Measurements from ENCODE around the gene PEX11A.

The PEX11A gene

DNA sequence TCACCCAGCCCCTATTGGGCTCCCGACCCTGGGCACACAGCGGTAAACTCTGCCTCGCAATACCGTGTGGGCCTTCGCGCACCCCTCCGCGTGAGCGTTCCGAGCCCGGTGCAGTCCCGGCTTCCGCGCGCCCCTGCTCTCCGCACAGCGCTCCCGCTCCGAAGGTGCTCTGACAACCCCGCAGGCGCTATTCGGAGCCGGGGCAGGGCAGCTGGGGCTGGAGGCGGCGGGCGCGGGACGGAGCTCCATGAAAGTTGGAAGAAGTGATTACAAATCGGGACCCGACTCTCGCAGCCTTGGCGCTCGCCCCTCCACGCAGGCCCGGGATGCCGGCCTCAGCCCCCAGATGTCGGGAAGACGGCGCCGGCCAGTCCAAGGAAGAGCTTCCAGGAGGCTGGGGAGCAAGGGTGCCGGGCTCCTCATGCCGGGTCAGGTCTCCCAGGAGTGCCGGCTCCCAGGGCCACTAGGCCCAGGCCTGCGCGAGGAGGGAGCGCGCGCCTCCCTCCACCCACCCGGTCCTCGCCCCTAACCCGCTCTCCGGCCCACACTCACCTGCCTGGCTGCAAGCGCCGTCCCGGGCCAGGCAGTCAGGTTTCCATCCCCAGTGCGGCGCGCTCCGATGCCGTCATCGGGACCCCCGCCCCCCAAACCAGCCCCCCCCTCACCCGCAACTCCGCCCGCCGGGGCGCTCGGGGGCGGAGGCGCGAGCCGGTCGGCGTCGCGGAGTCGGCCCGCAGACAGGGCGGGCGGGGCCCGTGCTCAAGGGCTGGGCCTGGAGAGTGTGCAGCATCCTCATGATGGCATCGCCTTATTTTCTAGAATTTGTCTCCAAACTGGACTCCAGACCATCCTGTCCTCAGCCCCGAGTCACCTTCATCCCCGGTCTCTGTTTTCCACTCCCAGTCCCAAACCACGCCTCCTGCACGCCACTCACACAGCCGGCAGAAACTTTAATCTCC lies 35.4 kb downstream of the PEX11A start, which contains the start of gene KIF7:
Gene KIF7 (minus strand): TSS at position 621 of the 959 bp plus-strand sequence. CDS start 2,537 bp downstream, outside the sequence.
- POLR2A ChIA-PET (ENCODE audit: low non-redundant PET): no interaction called here
- TF ChIP-seq, protein P1, sequence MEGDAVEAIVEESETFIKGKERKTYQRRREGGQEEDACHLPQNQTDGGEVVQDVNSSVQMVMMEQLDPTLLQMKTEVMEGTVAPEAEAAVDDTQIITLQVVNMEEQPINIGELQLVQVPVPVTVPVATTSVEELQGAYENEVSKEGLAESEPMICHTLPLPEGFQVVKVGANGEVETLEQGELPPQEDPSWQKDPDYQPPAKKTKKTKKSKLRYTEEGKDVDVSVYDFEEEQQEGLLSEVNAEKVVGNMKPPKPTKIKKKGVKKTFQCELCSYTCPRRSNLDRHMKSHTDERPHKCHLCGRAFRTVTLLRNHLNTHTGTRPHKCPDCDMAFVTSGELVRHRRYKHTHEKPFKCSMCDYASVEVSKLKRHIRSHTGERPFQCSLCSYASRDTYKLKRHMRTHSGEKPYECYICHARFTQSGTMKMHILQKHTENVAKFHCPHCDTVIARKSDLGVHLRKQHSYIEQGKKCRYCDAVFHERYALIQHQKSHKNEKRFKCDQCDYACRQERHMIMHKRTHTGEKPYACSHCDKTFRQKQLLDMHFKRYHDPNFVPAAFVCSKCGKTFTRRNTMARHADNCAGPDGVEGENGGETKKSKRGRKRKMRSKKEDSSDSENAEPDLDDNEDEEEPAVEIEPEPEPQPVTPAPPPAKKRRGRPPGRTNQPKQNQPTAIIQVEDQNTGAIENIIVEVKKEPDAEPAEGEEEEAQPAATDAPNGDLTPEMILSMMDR (conservative IDR thresholded peaks at IDR 0.05; ENCODE audit: low read depth): no peak
- peak within 1 kb of the TSS; percentile 37 for H3K27ac ChIP-seq
- DNase-seq (ENCODE audit: low spot score): peak; percentile 54
- CTCF ChIA-PET: interaction anchor here (0.6 kb wide), 2 partner anchors 10 to 94 kb away, joined by 3 read pairs; no protein-coding TSS in a partner anchor

DNA sequence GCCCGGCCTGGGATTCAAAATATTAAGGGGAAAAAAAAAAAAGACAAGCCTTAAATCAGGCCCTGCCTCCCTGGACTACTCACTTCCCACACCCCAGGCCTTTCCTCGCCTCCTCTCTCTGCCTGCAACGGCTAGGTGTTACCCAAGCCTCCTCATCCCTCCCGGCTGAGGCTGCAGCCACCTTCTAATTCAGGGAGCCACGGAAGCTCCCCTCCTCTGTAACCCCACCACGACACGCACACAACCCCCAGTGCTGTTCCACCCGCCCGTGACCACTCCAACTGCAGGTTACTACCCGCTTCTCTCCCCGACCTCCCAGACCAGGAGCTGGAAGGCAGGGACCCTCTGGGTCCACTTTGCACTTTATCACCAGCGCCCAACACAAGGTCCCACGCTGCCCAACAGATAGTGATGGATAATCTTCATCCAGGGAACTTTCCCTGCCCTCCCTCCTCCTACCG lies 36.2 kb downstream of the PEX11A start:
- DNase-seq (ENCODE audit: low spot score): peak; percentile 59
- TF ChIP-seq, protein P1 (conservative IDR thresholded peaks at IDR 0.05; ENCODE audit: low read depth): no peak
- POLR2A ChIA-PET (ENCODE audit: low non-redundant PET): no interaction called here
- H3K27ac ChIP-seq: peak overlapping the region; percentile 37
- CTCF ChIA-PET: interaction anchor here (0.6 kb wide), 2 partner anchors 11 to 95 kb away, joined by 3 read pairs; no protein-coding TSS in a partner anchor

DNA sequence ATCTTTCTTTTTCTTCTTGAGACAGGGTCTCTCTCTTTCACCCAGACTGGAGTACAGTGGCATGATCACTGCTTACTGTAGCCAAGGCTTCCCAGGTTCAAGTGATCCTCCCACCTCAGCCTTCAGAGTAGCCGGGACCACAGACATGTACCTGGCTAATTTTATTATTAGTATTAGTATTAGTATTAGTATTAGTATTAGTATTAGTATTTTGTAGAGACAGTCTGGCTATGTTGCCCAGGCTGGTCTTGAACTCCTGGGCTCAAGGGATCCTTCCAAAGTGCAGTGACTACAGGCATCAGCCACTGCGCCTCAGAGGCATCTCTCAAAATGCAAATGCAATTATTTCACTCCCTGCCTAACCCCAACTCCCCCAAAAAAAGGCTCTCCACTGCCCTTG lies 37.0 kb downstream of the PEX11A start:
- no peak overlapping the region for H3K27ac ChIP-seq
- ChIA-PET POLR2A (ENCODE audit: low non-redundant PET) (no interaction called here), CTCF (no interaction called here)
- TF ChIP-seq, protein P1 (conservative IDR thresholded peaks at IDR 0.05; ENCODE audit: low read depth): no peak
- DNase-seq (ENCODE audit: low spot score): no peak

DNA sequence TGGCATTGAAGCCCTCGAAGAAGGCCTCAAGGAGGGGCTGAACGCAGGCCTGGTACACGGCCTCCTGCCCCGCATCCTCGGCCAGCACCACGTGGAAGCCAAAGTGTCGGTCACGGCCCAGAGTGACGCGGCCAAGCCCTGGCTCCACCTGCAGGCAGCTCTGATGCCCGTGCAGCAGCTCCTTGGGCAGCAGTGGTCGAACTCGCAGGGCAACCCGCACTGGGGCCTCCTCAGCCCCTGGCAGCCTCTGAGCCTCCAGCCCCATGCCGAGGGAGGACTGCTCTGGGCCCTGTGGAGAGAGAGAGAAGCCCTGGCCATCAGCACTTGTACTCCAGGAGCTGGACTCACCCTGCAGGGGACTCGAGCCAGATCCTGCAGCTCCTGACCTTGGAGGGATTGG lies 37.9 kb downstream of the PEX11A start:
- DNase-seq (ENCODE audit: low spot score): no peak
- CTCF ChIA-PET: no interaction called here
- no peak overlapping the region; the same call in 1 of the 2 replicates for H3K27ac ChIP-seq
- TF ChIP-seq, protein P1 (conservative IDR thresholded peaks at IDR 0.05; ENCODE audit: low read depth): no peak
- POLR2A ChIA-PET (ENCODE audit: low non-redundant PET): no interaction called here

DNA sequence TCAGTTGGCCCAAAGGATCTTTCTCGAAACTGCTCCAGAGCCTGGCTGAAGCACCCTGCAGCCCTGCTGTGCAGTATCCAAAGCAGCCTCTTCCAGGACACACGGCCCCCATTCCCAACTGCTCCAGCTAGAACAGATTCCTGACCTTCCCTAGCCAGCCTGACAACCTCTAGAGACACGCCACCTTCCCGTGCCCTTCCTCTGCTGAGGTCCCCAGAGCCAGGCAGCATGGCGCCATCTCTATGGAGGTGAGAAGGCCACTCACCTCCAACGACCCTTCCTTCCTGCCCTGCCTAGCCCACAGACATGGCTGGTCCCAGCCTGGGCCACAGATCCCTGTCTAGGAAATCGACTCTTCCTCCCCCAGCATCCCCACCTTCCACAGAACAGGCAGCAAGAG lies 38.4 kb downstream of the PEX11A start:
- no peak for DNase-seq (ENCODE audit: low spot score)
- ChIA-PET POLR2A (ENCODE audit: low non-redundant PET) (no interaction called here), CTCF (no interaction called here)
- H3K27ac ChIP-seq: peak overlapping the region; percentile 13; the same call in 1 of the 2 replicates
- TF ChIP-seq, protein P1 (conservative IDR thresholded peaks at IDR 0.05; ENCODE audit: low read depth): no peak

DNA sequence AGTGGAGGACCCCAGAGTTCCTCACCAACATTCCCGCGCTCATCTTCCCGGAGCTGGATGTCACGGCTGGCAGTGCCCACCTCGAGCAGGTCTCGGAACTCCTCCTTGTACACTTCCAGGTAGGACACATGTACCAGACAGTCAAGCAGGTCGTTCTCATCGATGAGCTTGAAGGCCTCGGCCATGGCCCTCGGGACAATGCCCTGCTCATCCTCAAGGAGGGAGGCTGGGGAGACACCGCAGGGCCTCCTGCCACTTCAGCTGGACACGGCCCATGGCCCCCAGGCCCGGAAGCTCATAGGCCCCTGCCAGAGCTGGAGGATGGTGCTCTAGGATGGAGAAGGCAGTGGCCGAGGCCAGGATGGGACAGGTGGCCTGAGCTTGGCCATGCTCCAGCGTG lies 40.8 kb downstream of the PEX11A start:
- CTCF ChIA-PET: no interaction called here
- no peak for DNase-seq (ENCODE audit: low spot score)
- no peak overlapping the region for H3K27ac ChIP-seq
- TF ChIP-seq, protein P1 (conservative IDR thresholded peaks at IDR 0.05; ENCODE audit: low read depth): no peak
- POLR2A ChIA-PET (ENCODE audit: low non-redundant PET): no interaction called here
